ENCODE measurements around the gene RFX3.

The RFX3 gene

GRCh38 chr9:3514786-3515185 is 11.0 kb downstream of the RFX3 start:
- in situ Hi-C loops (cut with MboI; ENCODE audit: low sequenced_read_pairs): no loop called here

GRCh38 chr9:3513265-3513818 is 12.5 kb downstream of the RFX3 start:
- in situ Hi-C loops (cut with MboI; ENCODE audit: low sequenced_read_pairs): no loop called here

GRCh38 chr9:3511551-3511950 is 14.2 kb downstream of the RFX3 start:
- in situ Hi-C loops (cut with MboI; ENCODE audit: low sequenced_read_pairs): no loop called here

- in situ Hi-C loops (cut with MboI; ENCODE audit: low sequenced_read_pairs): no loop called here
These were observed 15.0 kb downstream of the RFX3 start for GRCh38 chr9:3510796-3511195.

DNA sequence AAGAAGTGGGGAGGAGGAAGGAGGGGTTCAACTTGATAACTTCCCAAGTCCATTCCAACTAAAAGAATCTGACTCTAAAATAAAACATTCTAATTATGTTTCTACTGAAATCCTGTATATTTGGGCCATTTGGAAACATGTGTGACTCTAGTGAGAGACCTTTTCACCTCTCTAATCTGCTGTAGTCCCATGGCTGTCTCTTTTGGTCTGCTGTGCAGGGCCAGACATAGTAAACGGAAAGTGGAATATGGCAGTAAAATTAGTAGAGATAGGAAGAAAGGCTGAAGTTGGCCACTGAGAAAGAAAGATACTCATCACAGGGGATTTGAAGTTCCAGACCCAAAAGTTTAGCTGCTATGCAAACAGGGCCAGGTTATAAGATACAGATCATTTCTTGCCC is 15.9 kb downstream of the RFX3 start:
- in situ Hi-C loops (cut with MboI; ENCODE audit: low sequenced_read_pairs): no loop called here

GRCh38 chr9:3508521-3509291 is 17.1 kb downstream of the RFX3 start:
- in situ Hi-C loops (cut with MboI; ENCODE audit: low sequenced_read_pairs): no loop called here

GRCh38 chr9:3508078-3508431 is 17.7 kb downstream of the RFX3 start:
- in situ Hi-C loops (cut with MboI; ENCODE audit: low sequenced_read_pairs): no loop called here

DNA sequence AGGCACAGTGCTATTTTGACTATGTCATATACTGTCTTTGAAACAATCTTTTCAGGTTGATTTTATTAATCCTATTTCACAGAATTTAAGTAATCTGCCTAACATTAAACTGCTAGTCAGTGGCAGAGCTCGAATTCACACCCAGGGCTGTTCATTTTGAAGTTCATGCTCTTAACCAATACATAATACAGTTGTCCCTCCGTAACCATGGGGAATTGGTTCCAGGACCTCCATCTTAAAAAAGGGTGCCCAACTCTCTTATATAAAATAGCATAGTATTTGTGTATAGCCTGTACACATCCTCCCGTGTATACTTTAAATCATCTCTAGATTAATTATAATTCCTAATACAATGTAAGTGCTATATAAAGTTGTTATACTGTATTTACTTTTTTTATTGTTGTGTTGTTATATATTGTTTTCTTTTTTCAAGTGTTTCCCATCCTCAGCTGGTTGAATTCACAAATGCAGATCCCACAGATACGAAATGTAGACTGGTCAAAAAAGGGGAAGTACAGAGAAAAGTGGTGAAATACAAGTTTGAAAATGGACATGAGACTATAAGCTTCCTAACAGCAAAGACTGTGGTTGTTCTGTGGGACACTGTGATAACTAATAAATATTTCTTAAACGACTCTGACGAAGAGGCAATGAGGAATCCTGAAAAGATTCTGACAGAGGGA is 18.3 kb downstream of the RFX3 start:
- in situ Hi-C loops (cut with MboI; ENCODE audit: low sequenced_read_pairs): no loop called here

GRCh38 chr9:3506164-3506563 is 19.6 kb downstream of the RFX3 start:
- in situ Hi-C loops (cut with MboI; ENCODE audit: low sequenced_read_pairs): no loop called here

GRCh38 chr9:3502560-3503398 is 23.0 kb downstream of the RFX3 start:
- in situ Hi-C loops (cut with MboI; ENCODE audit: low sequenced_read_pairs): no loop called here

DNA sequence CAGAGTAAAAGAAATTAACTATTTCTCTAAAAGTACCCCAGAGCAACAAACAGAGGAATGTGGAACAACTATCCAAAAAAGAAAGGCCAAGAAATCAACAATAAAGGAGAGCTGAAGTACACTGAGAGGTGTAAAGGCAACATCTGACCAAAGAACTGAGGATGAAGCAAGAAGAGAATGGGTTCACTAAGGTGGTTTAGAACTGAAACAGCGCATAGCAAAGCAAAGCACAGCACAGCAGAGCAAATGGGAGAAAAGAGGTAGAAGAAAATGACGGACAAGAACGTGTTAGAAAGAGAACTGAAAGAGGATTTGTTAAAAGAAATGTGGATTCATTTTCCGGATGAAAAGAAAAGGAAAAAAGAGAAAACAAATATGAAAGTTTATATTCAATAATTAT is 25.8 kb downstream of the RFX3 start:
- in situ Hi-C loops (cut with MboI; ENCODE audit: low sequenced_read_pairs): no loop called here

DNA sequence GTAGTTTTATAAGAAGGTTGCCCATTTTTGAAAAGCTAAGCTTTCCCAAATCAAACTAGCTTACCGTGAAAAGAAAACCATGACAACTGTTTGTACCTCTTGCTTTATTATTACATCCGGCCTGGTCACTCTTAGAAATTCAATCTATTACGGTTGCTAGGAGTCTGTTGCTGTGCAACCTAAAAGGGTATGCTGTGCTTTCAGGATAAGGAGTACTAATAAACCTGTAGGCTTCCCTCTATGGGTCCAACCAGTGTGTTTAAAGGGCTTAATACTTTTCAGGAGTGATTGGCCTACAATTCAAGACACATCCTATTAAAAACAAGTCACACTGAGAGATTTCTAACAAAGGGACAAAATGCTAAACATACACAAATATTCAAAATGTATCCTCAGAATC is 27.1 kb downstream of the RFX3 start:
- in situ Hi-C loops (cut with MboI; ENCODE audit: low sequenced_read_pairs): no loop called here

GRCh38 chr9:3497857-3498256 is 27.9 kb downstream of the RFX3 start:
- in situ Hi-C loops (cut with MboI; ENCODE audit: low sequenced_read_pairs): no loop called here

GRCh38 chr9:3497401-3497800 is 28.4 kb downstream of the RFX3 start:
- in situ Hi-C loops (cut with MboI; ENCODE audit: low sequenced_read_pairs): no loop called here

- in situ Hi-C loops (cut with MboI; ENCODE audit: low sequenced_read_pairs): no loop called here
These were observed 29.9 kb downstream of the RFX3 start for GRCh38 chr9:3495855-3496254.

- in situ Hi-C loops (cut with MboI; ENCODE audit: low sequenced_read_pairs): no loop called here
These were observed 33.6 kb downstream of the RFX3 start for GRCh38 chr9:3492214-3492613.

GRCh38 chr9:3491450-3491849 is 34.4 kb downstream of the RFX3 start:
- in situ Hi-C loops (cut with MboI; ENCODE audit: low sequenced_read_pairs): no loop called here

DNA sequence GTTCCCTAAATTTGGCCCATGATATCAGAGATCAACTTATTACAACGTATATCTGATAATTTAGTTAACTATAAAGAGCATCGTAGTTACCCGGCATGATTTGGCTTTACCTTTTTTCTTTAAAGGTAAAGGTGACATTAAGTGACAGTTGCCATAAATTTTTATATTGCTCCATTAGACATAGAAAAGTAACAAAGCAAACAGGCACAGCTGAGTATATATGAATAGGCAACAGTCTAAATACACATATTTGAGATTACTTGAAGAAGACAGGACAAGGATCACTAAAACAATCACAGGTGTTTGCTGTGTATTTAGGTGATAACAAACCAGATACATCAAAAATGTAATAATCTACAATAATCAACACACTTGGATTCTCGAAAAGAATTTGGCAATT is 34.8 kb downstream of the RFX3 start:
- in situ Hi-C loops (cut with MboI; ENCODE audit: low sequenced_read_pairs): no loop called here

- in situ Hi-C loops (cut with MboI; ENCODE audit: low sequenced_read_pairs): no loop called here
These were observed 43.2 kb downstream of the RFX3 start for GRCh38 chr9:3482578-3482977.

DNA sequence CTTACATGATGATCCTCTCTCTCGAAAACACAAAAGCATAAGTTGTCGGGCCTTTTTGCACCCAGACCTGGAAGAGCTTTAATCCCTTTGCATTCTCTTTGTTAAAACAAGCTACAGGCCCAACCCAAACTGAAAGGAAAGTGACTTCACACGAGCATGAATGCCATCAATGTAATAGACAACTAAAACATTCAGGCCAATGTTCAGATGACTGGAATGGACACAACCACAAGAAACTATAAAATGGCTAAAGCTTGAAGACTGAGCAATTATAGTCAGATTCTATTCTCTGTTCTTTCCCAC is 45.5 kb downstream of the RFX3 start:
- in situ Hi-C loops (cut with MboI; ENCODE audit: low sequenced_read_pairs): no loop called here

GRCh38 chr9:3479514-3480352 is 46.1 kb downstream of the RFX3 start:
- in situ Hi-C loops (cut with MboI; ENCODE audit: low sequenced_read_pairs): no loop called here
